ENCODE measurements around the gene RNF44.
A peak's percentile ranks its signal among the peaks of the same experiment; 100 is the strongest.
"Not testable (repeated sequence)": the region's sequence is repeated elsewhere in the genome, so short reads cannot be mapped to it uniquely, and the experiment has no call there.

Gene RNF44

DNA sequence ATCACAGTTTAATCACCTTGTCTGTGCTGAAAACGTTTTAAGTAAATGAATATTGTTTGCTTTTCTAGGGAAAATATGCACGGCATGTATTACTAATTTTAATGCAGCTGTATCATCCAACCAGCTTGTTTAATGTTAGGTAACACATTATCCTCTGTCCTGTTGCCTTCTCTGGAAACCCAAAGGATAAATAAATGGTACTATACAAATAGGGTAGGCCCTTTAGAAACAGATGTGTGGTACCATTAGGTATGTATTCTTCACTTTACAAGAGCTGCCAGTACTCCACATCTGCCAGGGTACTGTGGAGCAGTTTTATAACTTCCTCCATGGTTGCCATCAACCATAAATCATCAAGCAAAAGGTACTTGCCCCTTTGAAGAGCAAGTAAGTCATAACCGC is 46.1 kb downstream of the RNF44 start:
- no peak overlapping the region for H3K27ac Mint-ChIP-seq (ENCODE audit: low read depth)
- H3K4me1 Mint-ChIP-seq, result peaks cover 23% of the 10 kb centered on the region
- ATAC-seq (replicated peaks; ENCODE audit: extremely low read depth, poor library complexity, severe bottlenecking) (no peak), DNase-seq (ENCODE audit: low spot score in 2 of 2) (no peak)
- no peaks in the 10 kb centered on the region for H3K9me3 Mint-ChIP-seq
- no peaks in the 10 kb centered on the region for H3K27me3 Mint-ChIP-seq
- peaks cover 66% of the 10 kb centered on the region for H3K36me3 Mint-ChIP-seq (ENCODE audit: insufficient read depth)
- H3K4me3 Mint-ChIP-seq, result no peak overlapping the region

DNA sequence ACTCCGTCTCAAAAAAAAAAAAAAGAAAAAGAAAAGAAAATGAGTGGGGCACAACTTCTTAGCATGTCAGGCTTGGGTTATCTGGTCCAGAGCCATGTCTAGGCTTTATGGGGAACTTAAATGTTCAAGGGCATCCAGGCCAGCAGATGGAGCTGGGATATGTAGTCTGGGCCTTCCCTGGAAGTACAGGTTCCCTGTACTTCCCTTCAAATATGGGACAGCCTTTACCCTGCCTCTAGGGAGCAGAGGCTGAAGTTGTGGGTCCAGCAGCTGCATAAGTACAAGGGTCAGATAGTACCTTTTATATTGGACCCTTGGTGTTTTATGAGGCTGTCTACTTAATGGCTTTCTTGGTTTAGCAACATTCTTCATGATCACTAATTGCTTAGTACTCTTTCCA is 46.9 kb downstream of the RNF44 start:
- peaks cover 24% of the 10 kb centered on the region for H3K4me1 Mint-ChIP-seq
- H3K9me3 Mint-ChIP-seq, result no peaks in the 10 kb centered on the region
- ATAC-seq (replicated peaks; ENCODE audit: extremely low read depth, poor library complexity, severe bottlenecking) (no peak), DNase-seq (ENCODE audit: low spot score in 2 of 2) (no peak)
- H3K27ac Mint-ChIP-seq (ENCODE audit: low read depth), result no peak overlapping the region
- no peaks in the 10 kb centered on the region for H3K27me3 Mint-ChIP-seq
- H3K4me3 Mint-ChIP-seq, result no peak overlapping the region
- peaks cover 59% of the 10 kb centered on the region for H3K36me3 Mint-ChIP-seq (ENCODE audit: insufficient read depth)

DNA sequence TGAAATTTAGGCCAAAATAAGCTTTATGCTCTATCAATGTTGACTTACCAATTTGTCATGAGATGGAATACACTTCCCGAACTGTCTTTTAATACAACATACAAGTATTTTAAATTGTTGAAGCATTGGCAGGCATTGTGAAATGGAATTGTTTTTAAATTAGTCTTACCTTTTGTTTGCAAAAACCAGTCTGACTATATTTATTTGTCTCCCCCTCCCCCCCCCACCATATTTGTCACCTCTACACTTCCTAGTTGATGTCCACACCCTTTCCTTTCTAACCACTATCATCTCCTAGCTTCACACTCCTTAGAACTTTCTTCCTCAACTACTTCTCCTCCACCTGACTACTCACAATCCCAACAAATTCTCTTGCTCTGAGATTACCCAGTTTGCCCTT is 48.1 kb downstream of the RNF44 start:
- Mint-ChIP-seq H3K9me3 (no peaks in the 10 kb centered on the region), H3K4me1 (peaks cover 36% of the 10 kb centered on the region), H3K27ac (ENCODE audit: low read depth) (peak overlapping the region; percentile 65), H3K4me3 (peak overlapping the region; percentile 39), H3K27me3 (no peaks in the 10 kb centered on the region), H3K36me3 (ENCODE audit: insufficient read depth) (peaks cover 47% of the 10 kb centered on the region)
- no peak for DNase-seq (ENCODE audit: low spot score in 2 of 2)
- ATAC-seq (replicated peaks; ENCODE audit: extremely low read depth, poor library complexity, severe bottlenecking), result no peak

DNA sequence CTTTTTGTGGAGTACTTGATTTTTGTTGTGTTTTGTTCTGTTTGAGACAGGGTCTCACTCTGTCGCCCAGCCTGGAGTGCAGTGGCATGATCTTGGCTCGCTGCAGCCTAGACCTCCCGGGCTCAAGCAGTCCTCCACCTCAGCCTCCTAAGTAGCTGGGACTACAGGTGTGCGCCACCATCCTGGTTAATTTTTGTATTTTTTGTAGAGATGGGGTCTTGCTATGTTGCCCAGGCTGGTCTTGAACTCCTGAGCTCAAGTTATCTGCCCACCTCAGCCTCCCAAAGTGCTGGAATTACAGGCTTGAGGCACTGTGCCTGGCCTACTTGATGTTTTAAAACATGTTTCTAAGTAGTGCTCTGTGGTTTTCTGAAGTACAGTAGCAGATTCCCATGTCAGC is 50.0 kb downstream of the RNF44 start:
- H3K4me1 Mint-ChIP-seq, result peaks cover 45% of the 10 kb centered on the region

DNA sequence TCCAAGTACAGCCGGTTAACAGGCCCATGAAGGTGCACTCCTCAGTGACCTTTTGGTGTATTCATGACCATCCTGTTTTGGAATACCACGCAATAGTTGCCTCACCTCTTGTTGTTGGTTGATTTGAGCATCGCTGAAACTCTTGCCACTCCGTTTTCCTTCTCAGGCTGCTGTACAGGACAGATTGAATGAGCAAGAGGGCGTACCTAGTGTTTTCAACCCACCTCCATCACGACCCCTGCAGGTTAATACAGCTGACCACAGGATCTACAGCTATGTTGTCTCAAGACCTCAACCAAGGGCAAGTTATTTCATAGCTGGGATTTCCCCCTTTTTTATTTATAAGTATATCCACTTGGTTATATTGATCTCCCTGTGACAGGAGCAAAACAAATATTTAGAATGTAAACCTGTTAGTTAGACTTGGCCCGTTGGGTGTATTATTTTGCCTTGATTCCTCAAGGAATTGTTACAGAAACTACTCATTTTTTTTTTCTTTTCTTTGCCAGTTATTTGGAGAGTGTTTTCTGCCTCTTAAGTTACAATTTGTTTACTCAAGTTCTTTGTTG is 50.9 kb downstream of the RNF44 start:
- Mint-ChIP-seq H3K4me1 (peaks cover 45% of the 10 kb centered on the region), H3K36me3 (ENCODE audit: insufficient read depth) (peaks cover 37% of the 10 kb centered on the region), H3K9me3 (no peaks in the 10 kb centered on the region)

More for the DNA sequence above, 50.0 kb downstream of the RNF44 start:
- ATAC-seq (replicated peaks; ENCODE audit: extremely low read depth, poor library complexity, severe bottlenecking); DNase-seq (ENCODE audit: low spot score in 2 of 2); H3K9me3 Mint-ChIP-seq; H3K4me3 Mint-ChIP-seq; H3K27me3 Mint-ChIP-seq: not testable (repeated sequence)
- Mint-ChIP-seq H3K36me3 (ENCODE audit: insufficient read depth) (peaks cover 39% of the 10 kb centered on the region), H3K27ac (ENCODE audit: low read depth) (peak overlapping the region; percentile 35)

DNA sequence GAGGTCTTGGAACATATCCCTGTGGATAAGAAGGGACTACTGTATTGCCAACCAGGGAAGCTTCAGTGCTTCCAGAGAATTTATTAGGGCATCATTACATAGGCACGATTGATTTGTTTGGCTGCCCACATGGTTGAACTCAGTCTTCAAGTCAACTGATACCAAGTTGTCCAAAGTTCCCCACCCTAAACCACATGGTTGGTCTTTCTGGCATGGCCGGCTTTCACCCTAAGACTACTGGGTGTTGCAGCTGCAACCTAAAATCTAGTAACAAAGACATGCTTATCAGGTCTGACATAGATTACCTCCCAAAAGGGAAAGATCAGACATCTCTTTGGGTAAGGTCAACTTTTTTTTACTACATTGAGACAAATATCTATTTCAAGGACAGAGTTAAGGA is 52.0 kb downstream of the RNF44 start:
- Mint-ChIP-seq H3K27me3 (no peaks in the 10 kb centered on the region), H3K4me3 (no peak overlapping the region), H3K36me3 (ENCODE audit: insufficient read depth) (peaks cover 27% of the 10 kb centered on the region), H3K4me1 (peaks cover 45% of the 10 kb centered on the region), H3K27ac (ENCODE audit: low read depth) (no peak overlapping the region), H3K9me3 (no peaks in the 10 kb centered on the region)
- no peak for DNase-seq (ENCODE audit: low spot score in 2 of 2)
- ATAC-seq (replicated peaks; ENCODE audit: extremely low read depth, poor library complexity, severe bottlenecking), result no peak

More for the DNA sequence above, 50.9 kb downstream of the RNF44 start:
- Mint-ChIP-seq H3K27me3 (no peaks in the 10 kb centered on the region), H3K4me3 (no peak overlapping the region), H3K27ac (ENCODE audit: low read depth) (peak overlapping the region; percentile 35)
- ATAC-seq (replicated peaks; ENCODE audit: extremely low read depth, poor library complexity, severe bottlenecking) (no peak), DNase-seq (ENCODE audit: low spot score in 2 of 2) (no peak)

DNA sequence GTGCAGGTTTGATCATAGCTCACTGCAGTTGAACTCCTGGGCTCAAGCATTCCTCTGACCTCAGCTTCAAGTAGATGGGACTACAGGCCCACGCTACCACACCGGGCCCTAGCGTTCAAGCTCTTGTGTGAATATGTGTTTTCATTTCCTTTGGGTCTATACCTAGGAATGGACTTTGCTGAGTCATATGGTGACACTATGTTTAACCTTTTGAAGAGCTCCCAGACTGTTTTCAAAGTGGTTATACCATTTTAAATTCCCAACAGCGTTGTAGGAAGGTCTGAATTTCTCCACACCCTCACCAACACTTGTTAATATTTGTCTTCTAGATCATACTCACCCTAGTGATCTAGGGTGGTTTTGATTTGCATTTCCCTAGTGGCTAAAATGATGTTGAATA is 55.5 kb downstream of the RNF44 start:
- Mint-ChIP-seq H3K36me3 (ENCODE audit: insufficient read depth) (peaks cover 24% of the 10 kb centered on the region), H3K4me3 (no peak overlapping the region), H3K9me3 (no peaks in the 10 kb centered on the region), H3K27me3 (no peaks in the 10 kb centered on the region), H3K4me1 (peaks cover 27% of the 10 kb centered on the region), H3K27ac (ENCODE audit: low read depth) (no peak overlapping the region)
- ATAC-seq (replicated peaks; ENCODE audit: extremely low read depth, poor library complexity, severe bottlenecking) (no peak), DNase-seq (ENCODE audit: low spot score in 2 of 2) (no peak)
